22Rv1 (cell line): ENCODE measurements around the gene HEATR3.

Source experiments
- ZFX ChIP-seq: fragments of 450-650 bp; IDR thresholded peaks from 2 replicates; pipeline ENCODE4 v1.6.1; 2017; ENCODE audit warnings: antibody characterized with exemption, borderline replicate concordance
- TF ChIP-seq, protein P1 (sequence below): fragments of 450-650 bp; IDR thresholded peaks from 2 replicates; pipeline ENCODE4 v1.5.1; 2017; ENCODE audit warnings: mild to moderate bottlenecking

DNA sequence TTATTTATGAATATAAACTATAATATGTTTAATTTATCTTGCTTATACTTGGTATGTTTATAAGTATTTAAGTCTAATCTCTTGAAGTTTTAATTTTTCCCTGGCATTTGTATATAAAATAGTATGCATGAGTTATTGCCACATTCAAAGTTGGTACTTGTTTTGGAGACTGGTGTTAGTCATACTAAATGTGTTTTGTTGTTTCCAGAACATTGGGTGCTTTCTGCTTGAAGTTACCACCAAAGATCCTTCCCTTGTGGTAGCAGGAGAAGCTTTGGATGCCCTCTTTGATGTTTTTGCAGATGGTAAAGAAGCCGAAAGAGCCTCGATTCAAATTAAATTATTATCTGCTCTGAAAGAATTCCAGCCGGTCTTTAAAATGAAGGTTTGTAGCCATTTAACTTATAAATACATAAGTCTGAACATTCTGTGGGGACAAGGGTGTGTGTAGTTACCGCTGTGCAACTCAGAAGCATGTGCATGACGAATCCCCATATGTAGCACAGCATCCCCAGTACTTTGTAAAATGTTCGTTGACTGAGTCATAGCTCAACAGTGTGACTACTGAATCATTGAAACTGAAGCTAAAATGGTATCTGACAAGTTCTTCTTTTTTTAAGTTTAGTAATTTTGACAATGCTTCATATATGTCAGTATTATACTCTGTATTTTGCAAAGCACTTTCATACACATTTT, 36.4 kb downstream of the HEATR3 start:
- TF ChIP-seq, protein P1, sequence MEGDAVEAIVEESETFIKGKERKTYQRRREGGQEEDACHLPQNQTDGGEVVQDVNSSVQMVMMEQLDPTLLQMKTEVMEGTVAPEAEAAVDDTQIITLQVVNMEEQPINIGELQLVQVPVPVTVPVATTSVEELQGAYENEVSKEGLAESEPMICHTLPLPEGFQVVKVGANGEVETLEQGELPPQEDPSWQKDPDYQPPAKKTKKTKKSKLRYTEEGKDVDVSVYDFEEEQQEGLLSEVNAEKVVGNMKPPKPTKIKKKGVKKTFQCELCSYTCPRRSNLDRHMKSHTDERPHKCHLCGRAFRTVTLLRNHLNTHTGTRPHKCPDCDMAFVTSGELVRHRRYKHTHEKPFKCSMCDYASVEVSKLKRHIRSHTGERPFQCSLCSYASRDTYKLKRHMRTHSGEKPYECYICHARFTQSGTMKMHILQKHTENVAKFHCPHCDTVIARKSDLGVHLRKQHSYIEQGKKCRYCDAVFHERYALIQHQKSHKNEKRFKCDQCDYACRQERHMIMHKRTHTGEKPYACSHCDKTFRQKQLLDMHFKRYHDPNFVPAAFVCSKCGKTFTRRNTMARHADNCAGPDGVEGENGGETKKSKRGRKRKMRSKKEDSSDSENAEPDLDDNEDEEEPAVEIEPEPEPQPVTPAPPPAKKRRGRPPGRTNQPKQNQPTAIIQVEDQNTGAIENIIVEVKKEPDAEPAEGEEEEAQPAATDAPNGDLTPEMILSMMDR = no peak
- no peak for TF ChIP-seq ZFX
